Esophagus squamous epithelium (tissue), 4 donors: ENCODE data around the gene AK2.

Experiments
- CTCF ChIP-seq, 6 experiments: fragments of 450-650 bp in 4 of 6; fragments of 200-600 bp in 2 of 6; sonication (generic) in 2 of 6; IDR thresholded peaks; one replicate each; pipeline ENCODE4 v1.5.1; 2016 to 2019; ENCODE audit warnings: antibody characterized with exemption in 6 of 6, mild to moderate bottlenecking in 4 of 6, moderate library complexity in 4 of 6
- POLR2A ChIP-seq, 4 donors: fragments of 450-650 bp; IDR thresholded peaks; one replicate each; pipeline ENCODE4 v1.6.1; 2017; ENCODE audit warnings: antibody characterized with exemption in 4 of 4, mild to moderate bottlenecking in 4 of 4, moderate library complexity in 3 of 4

- no peak for TF ChIP-seq CTCF (IDR thresholded peaks at IDR 0.05)
- no peak for TF ChIP-seq POLR2A (IDR thresholded peaks at IDR 0.05)
Observed at GRCh38 chr1:32989160-32990050, 47.3 kb downstream of the AK2 start.
